GM18502 (cell line): ENCODE results near the gene IAPP.
"Not testable (repeated sequence)": the region's sequence is repeated elsewhere in the genome, so short reads cannot be mapped to it uniquely, and the experiment has no call there.

Source experiments
- ATAC-seq: cut with Tn5 transposase; IDR thresholded peaks from one replicate; pipeline ENCODE4 v1.9.1; 2021; ENCODE audit warnings: mild to moderate bottlenecking; ENCODE audit not compliant: unreplicated experiment, poor library complexity

The IAPP gene

GRCh38 chr12:21370845-21371449 lies 1.8 kb upstream of the IAPP start:
- no peak for ATAC-seq

GRCh38 chr12:21379218-21379617 lies 6.5 kb downstream of the IAPP start:
- no peak for ATAC-seq

GRCh38 chr12:21381320-21381719 lies 8.6 kb downstream of the IAPP start:
- ATAC-seq, result not testable (repeated sequence)

GRCh38 chr12:21384261-21384660 lies 11.6 kb downstream of the IAPP start:
- ATAC-seq, result no peak

GRCh38 chr12:21387174-21387573 lies 14.5 kb downstream of the IAPP start:
- no peak for ATAC-seq

- no peak for ATAC-seq
Measured at GRCh38 chr12:21392384-21392783, 19.7 kb downstream of the IAPP start.

GRCh38 chr12:21394828-21395626 lies 22.3 kb downstream of the IAPP start:
- not testable (repeated sequence) for ATAC-seq

- no peak for ATAC-seq
Measured at GRCh38 chr12:21413369-21414277, 40.9 kb downstream of the IAPP start.

GRCh38 chr12:21416511-21417121 lies 43.9 kb downstream of the IAPP start:
- ATAC-seq, result no peak

- ATAC-seq, result not testable (repeated sequence)
Measured at GRCh38 chr12:21418398-21418797, 45.7 kb downstream of the IAPP start.

- ATAC-seq, result not testable (repeated sequence)
Measured at GRCh38 chr12:21419009-21419699, 46.5 kb downstream of the IAPP start.

- no peak for ATAC-seq
Measured at GRCh38 chr12:21428241-21428640, 55.5 kb downstream of the IAPP start.
